Measurements from ENCODE around the gene CDK15.

- TF ChIP-seq TCF12 (IDR thresholded peaks at IDR 0.05; ENCODE audit: low read depth) (no peak), REST (IDR thresholded peaks at IDR 0.05; ENCODE audit: low read depth) (no peak), MAX (IDR thresholded peaks at IDR 0.05) (no peak), EP300 (IDR thresholded peaks at IDR 0.05; ENCODE audit: borderline replicate concordance) (no peak), EGR1 (IDR thresholded peaks at IDR 0.05) (no peak), FOXM1 (IDR thresholded peaks at IDR 0.05; ENCODE audit: borderline replicate concordance, low read depth) (no peak), CEBPB (IDR thresholded peaks at IDR 0.05) (no peak), TAF1 (IDR thresholded peaks at IDR 0.05; ENCODE audit: low read depth) (no peak), NFIC (IDR thresholded peaks at IDR 0.05) (no peak), ZBTB7A (IDR thresholded peaks at IDR 0.05; ENCODE audit: low read depth) (no peak)
Observed at GRCh38 chr2:201761101-201761500, 45.2 kb upstream of the CDK15 start.
